Liver (tissue), 9 donors: Measurements from ENCODE around the gene TUBA8. TPM values are rescaled to one million over a fixed set of nuclear protein-coding genes. Genes with fewer than 3 reads are reported as not detected.

ENCODE experiments used
- DNase-seq: peaks from one replicate; pipeline ENCODE4 v3.0.0-alpha.2; 2017; ENCODE audit warnings: low spot score
- H3K27ac ChIP-seq, 2 donors: one replicate each; pipeline ENCODE4 v1.7.0; 2013; ENCODE audit warnings: inconsistent platforms in 2 of 2, low read length in 2 of 2, control low read depth in 1 of 2, low read depth in 1 of 2, mild to moderate bottlenecking in 1 of 2
- H3K27me3 ChIP-seq, 4 donors: one replicate each; pipeline versions ENCODE4 v1.6.1 to v1.7.0; 2013; ENCODE audit warnings: low read length in 3 of 4, inconsistent platforms in 1 of 4, mild to moderate bottlenecking in 1 of 4, moderate library complexity in 1 of 4; ENCODE audit not compliant: control insufficient read depth in 4 of 4, insufficient read depth in 4 of 4
- H3K36me3 ChIP-seq, 4 donors: one replicate each; pipeline versions ENCODE4 v1.6.1 to v1.7.0; 2013; ENCODE audit warnings: low read length in 3 of 4, mild to moderate bottlenecking in 3 of 4, low read depth in 1 of 4, moderate library complexity in 1 of 4; ENCODE audit not compliant: control insufficient read depth in 4 of 4, insufficient read depth in 3 of 4
- H3K4me1 ChIP-seq, 4 donors: one replicate each; pipeline versions ENCODE4 v1.6.1 to v1.7.0; 2013; ENCODE audit warnings: low read length in 3 of 4, mild to moderate bottlenecking in 3 of 4, moderate library complexity in 1 of 4; ENCODE audit not compliant: control insufficient read depth in 4 of 4, insufficient read depth in 4 of 4
- H3K4me3 ChIP-seq, 3 donors: one replicate each; pipeline versions ENCODE4 v1.6.1 to v1.7.0; 2013; ENCODE audit warnings: low read length in 3 of 3, control low read depth in 1 of 3, low read depth in 1 of 3, mild to moderate bottlenecking in 1 of 3
- H3K9ac ChIP-seq, 2 donors: one replicate each; pipeline ENCODE4 v1.7.0; 2013; ENCODE audit warnings: low read length in 2 of 2, mild to moderate bottlenecking in 2 of 2, moderate library complexity in 2 of 2, control low read depth in 1 of 2, low read depth in 1 of 2
- H3K9me3 ChIP-seq, 4 donors: one replicate each; pipeline versions ENCODE4 v1.6.1 to v1.7.0; 2013; ENCODE audit warnings: low read length in 3 of 4; ENCODE audit not compliant: control insufficient read depth in 4 of 4
- EGR1 ChIP-seq, 2 donors: IDR thresholded peaks; 2 replicates each; pipeline ENCODE4 v1.6.1; 2016 to 2018; ENCODE audit warnings: antibody characterized with exemption in 2 of 2, low read depth in 2 of 2
- FOXA1 ChIP-seq: IDR thresholded peaks from 2 replicates; pipeline ENCODE4 v1.6.1; 2016; ENCODE audit warnings: antibody characterized with exemption
- FOXA2 ChIP-seq: IDR thresholded peaks from 2 replicates; pipeline ENCODE4 v1.6.1; 2016; ENCODE audit warnings: antibody characterized with exemption
- HNF4A ChIP-seq, 2 donors: conservative IDR thresholded peaks; 2 replicates each; pipeline ENCODE4 v1.6.1; 2016; ENCODE audit warnings: antibody characterized with exemption in 2 of 2, mild to moderate bottlenecking in 2 of 2
- NR2F2 ChIP-seq: IDR thresholded peaks from 2 replicates; pipeline ENCODE4 v1.6.1; 2016; ENCODE audit warnings: antibody characterized with exemption
- RAD21 ChIP-seq, 2 donors: IDR thresholded peaks; 2 replicates each; pipeline ENCODE4 v1.6.1; 2016; ENCODE audit warnings: antibody characterized with exemption in 2 of 2, mild to moderate bottlenecking in 2 of 2
- RXRA ChIP-seq, 2 donors: IDR thresholded peaks; 2 replicates each; pipeline ENCODE4 v1.6.1; 2017 to 2018; ENCODE audit warnings: antibody characterized with exemption in 2 of 2, mild to moderate bottlenecking in 1 of 2
- SP1 ChIP-seq: IDR thresholded peaks from 2 replicates; pipeline ENCODE4 v1.6.1; 2018; ENCODE audit warnings: antibody characterized with exemption, mild to moderate bottlenecking
- TAF1 ChIP-seq: conservative IDR thresholded peaks from 2 replicates; pipeline ENCODE4 v1.6.1; 2016; ENCODE audit warnings: antibody characterized with exemption, mild to moderate bottlenecking
- WGBS: extraction: QIAGEN DNeasy Blood & Tissue Kit; methylation state at CpG from one replicate; pipeline ENCODE4 v1.1.7; 2013; 5-methylcytosine and 5-hydroxymethylcytosine counted together
- polyA plus RNA-seq, 2 donors: library from polyadenylated mRNA; stranded (reverse) in 1 of 2; unstranded in 1 of 2; fragments of 200-250 nt in 1 of 2; fragments of >200 nt in 1 of 2; fragmentation: Nextera tagmentation in 1 of 2; extraction: Ambion mirVana in 1 of 2; gene quantifications; one replicate each; pipeline versions ENCODE4 v1.2.1 to v1.2.3, GENCODE V29; 2013 to 2015
- total RNA-seq, 2 donors: library from RNA; depleted of rRNA; stranded (reverse); fragments of >200 nt; gene quantifications; one replicate each; pipeline ENCODE4 v1.2.3, GENCODE V29; 2014
- TF ChIP-seq, protein P1 (sequence below): IDR thresholded peaks from 2 replicates; pipeline ENCODE4 v1.6.1; 2016; ENCODE audit warnings: antibody characterized with exemption
- TF ChIP-seq, protein P2 (sequence below): fragments of 150-350 bp; IDR thresholded peaks from 2 replicates; pipeline ENCODE4 v1.5.1; 2017; ENCODE audit warnings: improper control_type of control experiment, low read depth, low read length; ENCODE audit not compliant: missing input control
- TF ChIP-seq, protein P3 (sequence below): IDR thresholded peaks from 2 replicates; pipeline ENCODE4 v1.6.1; 2016; ENCODE audit warnings: antibody characterized with exemption
- TF ChIP-seq, protein P4 (sequence below): IDR thresholded peaks from 2 replicates; pipeline ENCODE4 v1.6.1; 2016; ENCODE audit warnings: antibody characterized with exemption, mild to moderate bottlenecking
- donor health status: healthy.
- donor health status: healthy.
- donor health status: healthy.
- donor health status: healthy.
- donor health status: healthy.

Gene TUBA8
- total and polyA plus RNA-seq, 4 donors = 0.82 to 3.1 (median 1.9) TPM

DNA sequence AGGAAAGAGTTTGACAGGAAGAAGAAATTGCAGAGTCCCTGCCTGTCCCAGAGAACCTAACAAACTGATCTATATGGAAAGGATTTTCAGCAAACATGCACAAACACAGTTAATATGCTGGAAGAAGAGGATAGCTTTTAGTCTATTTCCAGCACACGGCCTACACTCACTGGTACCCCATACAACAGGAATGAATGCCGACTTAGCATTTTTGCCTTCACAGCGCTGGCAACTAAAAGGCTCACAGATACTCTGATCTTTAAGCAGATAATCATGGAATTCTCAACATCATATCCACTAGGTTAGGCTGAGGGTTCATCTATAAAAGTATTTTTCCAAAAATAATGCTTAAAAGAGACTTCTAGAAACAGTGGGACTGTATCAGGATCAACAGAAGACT lies 9.8 kb upstream of the TUBA8 start:
- no peak overlapping the region for H3K27ac ChIP-seq
- H3K4me3 ChIP-seq = no peak overlapping the region
- no peak for DNase-seq
- no peaks in the 10 kb centered on the region for H3K4me1 ChIP-seq
- no peaks in the 10 kb centered on the region for H3K27me3 ChIP-seq
- H3K9me3 ChIP-seq = no peaks in the 10 kb centered on the region
- WGBS = 95% methylated on average over 3 of the region's 3 CpGs
- no peaks in the 10 kb centered on the region for H3K36me3 ChIP-seq
- TF ChIP-seq EGR1 (IDR thresholded peaks at IDR 0.05; ENCODE audit: low read depth in 2 of 2) (no peak), RXRA (IDR thresholded peaks at IDR 0.05) (no peak), SP1 (no peak), FOXA1 (no peak)
- TF ChIP-seq, protein P1, sequence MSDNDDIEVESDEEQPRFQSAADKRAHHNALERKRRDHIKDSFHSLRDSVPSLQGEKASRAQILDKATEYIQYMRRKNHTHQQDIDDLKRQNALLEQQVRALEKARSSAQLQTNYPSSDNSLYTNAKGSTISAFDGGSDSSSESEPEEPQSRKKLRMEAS = no peak
- H3K9ac ChIP-seq = no peak overlapping the region

DNA sequence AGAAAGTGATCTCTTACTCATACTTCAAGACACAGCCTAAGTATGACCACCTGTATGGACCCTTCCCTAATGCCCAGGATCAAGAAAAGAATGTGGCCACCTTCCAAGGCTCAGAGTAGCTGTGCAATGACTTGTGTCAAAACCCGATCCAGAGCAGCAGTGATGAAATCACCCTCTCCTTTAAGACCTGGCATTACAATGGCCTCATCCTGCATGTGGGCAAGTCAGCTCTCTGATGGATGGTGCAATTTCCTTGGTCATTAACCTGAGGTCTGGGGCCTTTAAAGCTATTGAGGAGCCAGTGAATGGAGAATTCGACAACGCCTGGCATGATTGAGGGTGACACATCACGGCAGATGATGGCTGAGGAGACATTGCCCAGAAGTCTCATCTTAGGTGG lies 9.1 kb upstream of the TUBA8 start:
- Histone ChIP-seq H3K9me3 (no peaks in the 10 kb centered on the region), H3K4me1 (no peaks in the 10 kb centered on the region), H3K27me3 (no peaks in the 10 kb centered on the region), H3K4me3 (no peak overlapping the region), H3K9ac (no peak overlapping the region), H3K27ac (no peak overlapping the region), H3K36me3 (no peaks in the 10 kb centered on the region)
- DNase-seq = no peak
- 95% methylated on average over 4 of the region's 4 CpGs for WGBS
- TF ChIP-seq NR2F2 (no peak), HNF4A (conservative IDR thresholded peaks at IDR 0.05) (no peak), FOXA1 (no peak), TAF1 (no peak), FOXA2 (no peak), RXRA (IDR thresholded peaks at IDR 0.05) (no peak), RAD21 (IDR thresholded peaks at IDR 0.05) (no peak)
- TF ChIP-seq, protein P2, sequence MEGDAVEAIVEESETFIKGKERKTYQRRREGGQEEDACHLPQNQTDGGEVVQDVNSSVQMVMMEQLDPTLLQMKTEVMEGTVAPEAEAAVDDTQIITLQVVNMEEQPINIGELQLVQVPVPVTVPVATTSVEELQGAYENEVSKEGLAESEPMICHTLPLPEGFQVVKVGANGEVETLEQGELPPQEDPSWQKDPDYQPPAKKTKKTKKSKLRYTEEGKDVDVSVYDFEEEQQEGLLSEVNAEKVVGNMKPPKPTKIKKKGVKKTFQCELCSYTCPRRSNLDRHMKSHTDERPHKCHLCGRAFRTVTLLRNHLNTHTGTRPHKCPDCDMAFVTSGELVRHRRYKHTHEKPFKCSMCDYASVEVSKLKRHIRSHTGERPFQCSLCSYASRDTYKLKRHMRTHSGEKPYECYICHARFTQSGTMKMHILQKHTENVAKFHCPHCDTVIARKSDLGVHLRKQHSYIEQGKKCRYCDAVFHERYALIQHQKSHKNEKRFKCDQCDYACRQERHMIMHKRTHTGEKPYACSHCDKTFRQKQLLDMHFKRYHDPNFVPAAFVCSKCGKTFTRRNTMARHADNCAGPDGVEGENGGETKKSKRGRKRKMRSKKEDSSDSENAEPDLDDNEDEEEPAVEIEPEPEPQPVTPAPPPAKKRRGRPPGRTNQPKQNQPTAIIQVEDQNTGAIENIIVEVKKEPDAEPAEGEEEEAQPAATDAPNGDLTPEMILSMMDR = no peak
- TF ChIP-seq, protein P1 = no peak
- TF ChIP-seq, protein P3, sequence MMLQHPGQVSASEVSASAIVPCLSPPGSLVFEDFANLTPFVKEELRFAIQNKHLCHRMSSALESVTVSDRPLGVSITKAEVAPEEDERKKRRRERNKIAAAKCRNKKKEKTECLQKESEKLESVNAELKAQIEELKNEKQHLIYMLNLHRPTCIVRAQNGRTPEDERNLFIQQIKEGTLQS = no peak

DNA sequence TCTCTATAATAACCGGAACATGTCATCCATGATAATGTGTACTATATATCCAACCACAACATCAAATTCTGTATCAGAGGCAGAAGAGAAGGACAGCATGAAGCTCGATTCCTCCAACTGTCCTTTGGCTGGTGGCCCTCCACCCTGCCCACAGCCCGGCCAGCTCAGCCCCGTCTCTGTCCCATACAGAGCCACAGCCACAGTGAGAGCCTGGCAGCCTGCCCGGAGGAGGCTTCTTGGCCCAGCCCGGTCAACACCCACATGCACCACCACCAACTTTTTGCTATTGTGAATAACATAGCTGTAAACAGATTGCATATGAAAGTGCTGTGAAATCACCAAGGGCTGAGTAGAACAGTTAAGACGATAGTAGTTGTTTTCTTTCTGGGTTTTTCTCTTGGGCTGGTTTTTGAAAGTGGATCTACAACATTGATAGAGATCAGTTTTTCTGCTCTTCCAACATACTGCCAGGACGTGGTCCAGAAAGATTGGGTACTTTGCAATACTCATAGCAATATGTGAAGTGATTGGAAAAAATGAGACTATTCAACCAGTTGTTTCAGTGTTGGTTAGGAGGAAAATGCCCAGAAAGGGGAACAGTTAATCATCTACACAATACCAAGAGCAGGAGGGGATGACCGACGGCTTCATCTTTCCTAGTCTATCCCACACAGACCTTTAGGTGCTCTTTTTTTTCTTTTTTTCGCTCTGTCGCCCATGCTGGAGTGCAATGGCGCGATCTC lies 6.9 kb upstream of the TUBA8 start:
- H3K27me3 ChIP-seq = no peaks in the 10 kb centered on the region
- H3K4me3 ChIP-seq = no peak overlapping the region
- H3K4me1 ChIP-seq = no peaks in the 10 kb centered on the region
- WGBS = 95% methylated on average over 14 of the region's 14 CpGs
- DNase-seq = no peak
- no peak overlapping the region for H3K27ac ChIP-seq
- H3K9ac ChIP-seq = no peak overlapping the region
- TF ChIP-seq, protein P4, sequence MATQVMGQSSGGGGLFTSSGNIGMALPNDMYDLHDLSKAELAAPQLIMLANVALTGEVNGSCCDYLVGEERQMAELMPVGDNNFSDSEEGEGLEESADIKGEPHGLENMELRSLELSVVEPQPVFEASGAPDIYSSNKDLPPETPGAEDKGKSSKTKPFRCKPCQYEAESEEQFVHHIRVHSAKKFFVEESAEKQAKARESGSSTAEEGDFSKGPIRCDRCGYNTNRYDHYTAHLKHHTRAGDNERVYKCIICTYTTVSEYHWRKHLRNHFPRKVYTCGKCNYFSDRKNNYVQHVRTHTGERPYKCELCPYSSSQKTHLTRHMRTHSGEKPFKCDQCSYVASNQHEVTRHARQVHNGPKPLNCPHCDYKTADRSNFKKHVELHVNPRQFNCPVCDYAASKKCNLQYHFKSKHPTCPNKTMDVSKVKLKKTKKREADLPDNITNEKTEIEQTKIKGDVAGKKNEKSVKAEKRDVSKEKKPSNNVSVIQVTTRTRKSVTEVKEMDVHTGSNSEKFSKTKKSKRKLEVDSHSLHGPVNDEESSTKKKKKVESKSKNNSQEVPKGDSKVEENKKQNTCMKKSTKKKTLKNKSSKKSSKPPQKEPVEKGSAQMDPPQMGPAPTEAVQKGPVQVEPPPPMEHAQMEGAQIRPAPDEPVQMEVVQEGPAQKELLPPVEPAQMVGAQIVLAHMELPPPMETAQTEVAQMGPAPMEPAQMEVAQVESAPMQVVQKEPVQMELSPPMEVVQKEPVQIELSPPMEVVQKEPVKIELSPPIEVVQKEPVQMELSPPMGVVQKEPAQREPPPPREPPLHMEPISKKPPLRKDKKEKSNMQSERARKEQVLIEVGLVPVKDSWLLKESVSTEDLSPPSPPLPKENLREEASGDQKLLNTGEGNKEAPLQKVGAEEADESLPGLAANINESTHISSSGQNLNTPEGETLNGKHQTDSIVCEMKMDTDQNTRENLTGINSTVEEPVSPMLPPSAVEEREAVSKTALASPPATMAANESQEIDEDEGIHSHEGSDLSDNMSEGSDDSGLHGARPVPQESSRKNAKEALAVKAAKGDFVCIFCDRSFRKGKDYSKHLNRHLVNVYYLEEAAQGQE = no peak
- TF ChIP-seq SP1 = no peak
- TF ChIP-seq EGR1 (IDR thresholded peaks at IDR 0.05; ENCODE audit: low read depth in 2 of 2) = no peak
- TF ChIP-seq, protein P1 = no peak
- TF ChIP-seq, protein P2 = no peak
- H3K9me3 ChIP-seq = no peaks in the 10 kb centered on the region
- no peaks in the 10 kb centered on the region for H3K36me3 ChIP-seq
